A549 (cell line): Measurements from ENCODE around the gene AIG1. TPM values are rescaled to one million over a fixed set of nuclear protein-coding genes. Genes with fewer than 3 reads are reported as not detected.

ENCODE experiments used
- ATAC-seq, 2 experiments: fragments of 200-7000 bp in 1 of 2; fragments of >200 bp in 1 of 2; cut with Nextera tagmentation in 1 of 2; cut with Tn5 transposase in 1 of 2; 3 replicates each; pipeline versions ENCODE4 v1.8.0 to v1.9.1; 2018 to 2020; ENCODE audit warnings: mild to moderate bottlenecking in 1 of 2, moderate library complexity in 1 of 2
- CTCF ChIA-PET: fragments of 300-600 bp; sonication (Branson Sonifier 250); formaldehyde crosslinking; extraction: SDS; loops from one replicate; lab custom pipeline; 2021; ENCODE audit warnings: antibody characterized with exemption, inconsistent platforms; lab: Yijun Ruan, JAX
- POLR2A ChIA-PET: fragments of 350-600 bp; formaldehyde crosslinking; extraction: SDS; loops from one replicate; lab custom pipeline; 2021; ENCODE audit warnings: antibody characterized with exemption, inconsistent platforms; lab: Yijun Ruan, JAX
- DNase-seq, 2 experiments: peaks; one replicate each; pipeline versions ENCODE4 v3.0.0 to v3.0.0-alpha.2; 2011 to 2016; ENCODE audit warnings: low read depth in 1 of 2, low spot score in 1 of 2
- FAIRE-seq: peaks from 2 replicates; lab custom pipeline; 2011; peaks lifted over from hg19 to GRCh38; lab: Jason Lieb, UNC
- H3K27ac ChIP-seq, 2 experiments: fragments of >200 bp; sonication (Bioruptor Twin); formaldehyde crosslinking; 3 replicates each; pipeline ENCODE4 v1.5.1; 2016 to 2017
- H3K4me1 ChIP-seq: fragments of >200 bp; sonication (Bioruptor Twin); formaldehyde crosslinking; 3 replicates; pipeline ENCODE4 v1.6.1; 2016
- H3K4me2 ChIP-seq: fragments of >200 bp; sonication (Bioruptor Twin); formaldehyde crosslinking; 3 replicates; pipeline ENCODE4 v1.6.1; 2016
- H3K4me3 ChIP-seq: fragments of >200 bp; sonication (Bioruptor Twin); formaldehyde crosslinking; 3 replicates; pipeline ENCODE4 v1.5.1; 2016
- H3K9me3 ChIP-seq: fragments of >200 bp; sonication (Bioruptor Twin); formaldehyde crosslinking; 3 replicates; pipeline ENCODE4 v1.6.1; 2016
- CBX2 ChIP-seq: fragments of 200-600 bp; sonication (generic); IDR thresholded peaks from 2 replicates; pipeline ENCODE4 v1.6.1; 2016; ENCODE audit warnings: low read depth, mild to moderate bottlenecking, borderline replicate concordance
- CEBPB ChIP-seq, 2 experiments: fragments of >200 bp in 1 of 2; sonication (Bioruptor Twin) in 1 of 2; formaldehyde crosslinking in 1 of 2; IDR thresholded peaks; 2 replicates each; pipeline ENCODE4 v1.6.1; 2012 to 2016
- E2F6 ChIP-seq: IDR thresholded peaks from 2 replicates; pipeline ENCODE4 v1.6.1; 2012; ENCODE audit warnings: low read depth, borderline replicate concordance
- EHF ChIP-seq: fragments of 250-450 bp; sonication (Bioruptor Pico); IDR thresholded peaks from 2 replicates; pipeline ENCODE4 v1.5.0; 2020; ENCODE audit warnings: mild to moderate bottlenecking
- EHMT2 ChIP-seq: fragments of 200-600 bp; sonication (generic); IDR thresholded peaks from 2 replicates; pipeline ENCODE4 v1.6.1; 2016; ENCODE audit warnings: antibody characterized with exemption, low read depth, mild to moderate bottlenecking, moderate library complexity
- EP300 ChIP-seq, 2 experiments: fragments of >200 bp; sonication (Bioruptor Twin); formaldehyde crosslinking; IDR thresholded peaks; 2 replicates in 1 of 2; 3 replicates in 1 of 2; pipeline ENCODE4 v1.6.1; 2016 to 2017
- FOSL2 ChIP-seq, 2 experiments: fragments of 450-650 bp in 1 of 2; fragments of >200 bp in 1 of 2; sonication (Bioruptor Twin) in 1 of 2; formaldehyde crosslinking; IDR thresholded peaks; 2 replicates each; pipeline versions ENCODE4 v1.5.0 to v1.6.1; 2016 to 2020; ENCODE audit warnings: mild to moderate bottlenecking in 1 of 2, moderate library complexity in 1 of 2
- FOXS1 ChIP-seq: fragments of 250-450 bp; sonication (Bioruptor Pico); IDR thresholded peaks from 2 replicates; pipeline ENCODE4 v1.5.0; 2020; ENCODE audit warnings: mild to moderate bottlenecking, moderate library complexity
- GATA3 ChIP-seq: IDR thresholded peaks from 2 replicates; pipeline ENCODE4 v1.6.1; 2012; ENCODE audit warnings: borderline replicate concordance
- HDAC2 ChIP-seq: fragments of 200-600 bp; sonication (generic); IDR thresholded peaks from 2 replicates; pipeline ENCODE4 v1.6.1; 2016
- HOXB5 ChIP-seq: fragments of 250-450 bp; sonication (Bioruptor Pico); IDR thresholded peaks from 2 replicates; pipeline ENCODE4 v1.5.0; 2020; ENCODE audit warnings: mild to moderate bottlenecking, moderate library complexity
- JUNB ChIP-seq: fragments of >200 bp; sonication (Bioruptor Twin); formaldehyde crosslinking; IDR thresholded peaks from 2 replicates; pipeline ENCODE4 v1.6.1; 2016
- KDM1A ChIP-seq: fragments of 200-600 bp; sonication (generic); IDR thresholded peaks from 2 replicates; pipeline ENCODE4 v1.6.1; 2016; ENCODE audit warnings: low read depth, mild to moderate bottlenecking
- MAFK ChIP-seq: fragments of 450-650 bp; IDR thresholded peaks from 2 replicates; pipeline ENCODE4 v1.6.1; 2014; ENCODE audit not compliant: partially characterized antibody
- MAZ ChIP-seq: fragments of 150-350 bp; IDR thresholded peaks from 2 replicates; pipeline ENCODE4 v1.6.1; 2014; ENCODE audit warnings: antibody characterized with exemption, low read depth, low read length, borderline replicate concordance
- MYC ChIP-seq: IDR thresholded peaks from 2 replicates; pipeline ENCODE4 v1.6.1; 2012; ENCODE audit warnings: mild to moderate bottlenecking, inconsistent platforms, low read length, improper control_type of control experiment, borderline replicate concordance
- NR3C1 ChIP-seq: fragments of >200 bp; sonication (Bioruptor Twin); formaldehyde crosslinking; IDR thresholded peaks from 3 replicates; pipeline ENCODE4 v1.6.1; 2017
- PBX3 ChIP-seq: IDR thresholded peaks from 2 replicates; pipeline ENCODE4 v1.6.1; 2012
- PHF8 ChIP-seq: fragments of 200-600 bp; sonication (generic); IDR thresholded peaks from 2 replicates; pipeline ENCODE4 v1.6.1; 2016; ENCODE audit warnings: low read depth, mild to moderate bottlenecking, antibody characterized with exemption, moderate library complexity, borderline replicate concordance
- RAD21 ChIP-seq, 2 experiments: fragments of >200 bp in 1 of 2; sonication (Bioruptor Twin) in 1 of 2; formaldehyde crosslinking in 1 of 2; IDR thresholded peaks in 1 of 2; conservative IDR thresholded peaks in 1 of 2; 2 replicates in 1 of 2; 3 replicates in 1 of 2; pipeline ENCODE4 v1.6.1; 2012 to 2018; ENCODE audit warnings: inconsistent platforms in 1 of 2
- RCOR1 ChIP-seq: fragments of 150-350 bp; IDR thresholded peaks from 2 replicates; pipeline ENCODE4 v1.6.1; 2014; ENCODE audit warnings: antibody characterized with exemption, low read length, low read depth
- RFX5 ChIP-seq: fragments of 450-650 bp; IDR thresholded peaks from 2 replicates; pipeline ENCODE4 v1.7.1; 2014; ENCODE audit warnings: antibody characterized with exemption, mild to moderate bottlenecking, moderate library complexity
- SREBF2 ChIP-seq: fragments of 450-650 bp; IDR thresholded peaks from 2 replicates; pipeline ENCODE4 v1.6.1; 2014; ENCODE audit warnings: mild to moderate bottlenecking, moderate library complexity
- TP53 ChIP-seq: fragments of 250-450 bp; sonication (Bioruptor Pico); IDR thresholded peaks from 2 replicates; pipeline ENCODE4 v1.5.0; 2021; ENCODE audit warnings: mild to moderate bottlenecking, moderate library complexity
- USF2 ChIP-seq: fragments of 450-650 bp; IDR thresholded peaks from 2 replicates; pipeline ENCODE4 v1.6.1; 2014; ENCODE audit warnings: antibody characterized with exemption
- ZC3H11A ChIP-seq: fragments of 450-650 bp; IDR thresholded peaks from 2 replicates; pipeline ENCODE4 v1.6.1; 2014; ENCODE audit warnings: antibody characterized with exemption, mild to moderate bottlenecking
- ZNF302 ChIP-seq: fragments of 250-450 bp; sonication (Bioruptor Pico); IDR thresholded peaks from 2 replicates; pipeline ENCODE4 v1.9.0; 2021; ENCODE audit warnings: inconsistent platforms, mild to moderate bottlenecking, moderate library complexity
- WGBS: methylation state at CpG from one replicate; pipeline ENCODE4 v1.1.6; 2017; ENCODE audit errors: missing lambda C conversion rate; 5-methylcytosine and 5-hydroxymethylcytosine counted together
- polyA plus RNA-seq, 4 experiments: library from polyadenylated mRNA; depleted of rRNA in 3 of 4; stranded (reverse); fragments of >200 nt; fragmentation: RNase III in 1 of 4; extraction: RNeasy Plus Mini Kit Qiagen cat#74134 plus additional on column Dnase treatment in 1 of 4; gene quantifications; 2 replicates in 3 of 4; 3 replicates in 1 of 4; pipeline ENCODE4 v1.2.3, GENCODE V29; 2011 to 2017
- TF ChIP-seq, protein P1 (sequence below): fragments of >200 bp; sonication (Bioruptor Twin); formaldehyde crosslinking; IDR thresholded peaks from 3 replicates; pipeline ENCODE4 v1.6.1; 2016
- TF ChIP-seq, protein P2 (sequence below): fragments of >200 bp; sonication (Bioruptor Twin); formaldehyde crosslinking; IDR thresholded peaks from 3 replicates; pipeline ENCODE4 v1.5.1; 2016

AIG1 gene
- polyA plus RNA-seq, 2 of the 4 experiments (the other 2 are of a cell fraction), result 29.5 to 38.3 TPM

DNA sequence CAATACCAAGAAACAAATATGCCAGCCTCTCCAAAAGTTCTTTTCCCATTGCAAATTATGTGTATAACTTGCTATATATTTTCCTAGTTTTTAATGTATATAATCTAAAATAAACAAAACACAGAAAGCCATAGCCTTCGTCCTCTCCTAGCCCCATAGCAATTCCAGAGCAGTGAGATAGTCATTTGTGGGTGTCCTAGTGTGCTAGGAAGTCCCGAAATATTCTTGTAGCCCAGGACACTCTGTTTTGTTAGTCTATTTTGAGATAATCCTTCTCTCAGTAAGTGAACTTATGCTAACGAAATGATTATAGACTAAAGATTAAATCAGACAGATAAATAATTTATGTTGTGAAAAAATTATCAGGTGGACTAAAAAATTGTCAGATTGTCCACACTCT, 90.7 kb downstream of the AIG1 start:
- FAIRE-seq (no peak), DNase-seq (no peak), ATAC-seq (no peak)
- H3K4me2 ChIP-seq, result no peak overlapping the region
- no peaks in the 10 kb centered on the region for H3K4me1 ChIP-seq
- no peak for TF ChIP-seq PBX3
- TF ChIP-seq JUNB, result no peak
- TF ChIP-seq RFX5, result no peak
- no peak for TF ChIP-seq KDM1A
- TF ChIP-seq, protein P1, sequence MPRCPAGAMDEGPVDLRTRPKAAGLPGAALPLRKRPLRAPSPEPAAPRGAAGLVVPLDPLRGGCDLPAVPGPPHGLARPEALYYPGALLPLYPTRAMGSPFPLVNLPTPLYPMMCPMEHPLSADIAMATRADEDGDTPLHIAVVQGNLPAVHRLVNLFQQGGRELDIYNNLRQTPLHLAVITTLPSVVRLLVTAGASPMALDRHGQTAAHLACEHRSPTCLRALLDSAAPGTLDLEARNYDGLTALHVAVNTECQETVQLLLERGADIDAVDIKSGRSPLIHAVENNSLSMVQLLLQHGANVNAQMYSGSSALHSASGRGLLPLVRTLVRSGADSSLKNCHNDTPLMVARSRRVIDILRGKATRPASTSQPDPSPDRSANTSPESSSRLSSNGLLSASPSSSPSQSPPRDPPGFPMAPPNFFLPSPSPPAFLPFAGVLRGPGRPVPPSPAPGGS, result no peak
- TF ChIP-seq PHF8, result no peak
- no peak for TF ChIP-seq RCOR1
- TF ChIP-seq RAD21 (conservative IDR thresholded peaks at IDR 0.05 in 1 of 2, IDR thresholded peaks at IDR 0.05 in 1 of 2), result no peak
- no peak for TF ChIP-seq CEBPB (IDR thresholded peaks at IDR 0.05)
- no peak for TF ChIP-seq MYC
- TF ChIP-seq FOSL2 (IDR thresholded peaks at IDR 0.05), result no peak
- TF ChIP-seq FOSL2 (CRISPR knock-in tag; IDR thresholded peaks at IDR 0.05), result no peak
- TF ChIP-seq TP53 (CRISPR knock-in tag), result no peak
- TF ChIP-seq FOXS1 (CRISPR knock-in tag), result no peak
- TF ChIP-seq E2F6, result no peak
- no peak for TF ChIP-seq GATA3
- TF ChIP-seq HOXB5 (CRISPR knock-in tag), result no peak
- TF ChIP-seq ZC3H11A, result no peak
- H3K9me3 ChIP-seq, result no peaks in the 10 kb centered on the region
- 82% methylated on average over 3 of the region's 3 CpGs for WGBS
- CTCF ChIA-PET, result no interaction called here
- no peak overlapping the region for H3K4me3 ChIP-seq
- H3K27ac ChIP-seq, result no peak overlapping the region
- POLR2A ChIA-PET, result no interaction called here

GRCh38 chr6:143155681-143156080, 95.0 kb downstream of the AIG1 start:
- CTCF ChIA-PET, result interaction anchor here (0.9 kb wide), 1 partner anchor 20 kb away, joined by 4 read pairs; no protein-coding TSS in a partner anchor
- WGBS, result 92% methylated on average over 1 of the region's 1 CpG

DNA sequence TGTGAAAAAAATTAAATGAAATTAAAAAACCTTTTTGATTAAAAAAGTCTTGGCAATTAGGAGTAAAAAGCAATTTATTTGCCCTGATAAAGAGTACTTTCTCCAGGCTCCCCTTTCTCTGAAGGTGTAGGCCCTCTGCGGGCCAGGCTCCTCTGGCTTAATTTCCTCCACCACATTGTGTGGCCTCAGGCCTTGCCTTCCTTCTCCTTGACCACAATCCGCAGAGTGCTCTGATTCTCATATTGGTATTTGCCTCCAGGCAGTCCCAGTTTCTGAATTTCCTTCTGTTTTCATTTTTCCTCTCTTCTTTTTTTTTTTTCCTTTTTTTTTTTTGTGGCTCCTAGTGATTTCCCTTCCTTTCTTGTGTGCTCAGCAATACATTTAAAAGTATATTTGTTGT, 96.4 kb downstream of the AIG1 start:
- 86% methylated on average over 2 of the region's 2 CpGs for WGBS
- FAIRE-seq, result no peak
- ATAC-seq, result no peak
- Histone ChIP-seq H3K9me3 (no peaks in the 10 kb centered on the region), H3K4me2 (no peak overlapping the region), H3K4me1 (0 out of 3 replicates have a peak, but pooled peaks cover 4% of the 10 kb centered on the region), H3K4me3 (no peak overlapping the region), H3K27ac (no peak overlapping the region)
- CTCF ChIA-PET, result no interaction called here
- DNase-seq, result no peak
- TF ChIP-seq MAZ, result no peak
- TF ChIP-seq CEBPB (IDR thresholded peaks at IDR 0.05), result no peak
- TF ChIP-seq, protein P2, sequence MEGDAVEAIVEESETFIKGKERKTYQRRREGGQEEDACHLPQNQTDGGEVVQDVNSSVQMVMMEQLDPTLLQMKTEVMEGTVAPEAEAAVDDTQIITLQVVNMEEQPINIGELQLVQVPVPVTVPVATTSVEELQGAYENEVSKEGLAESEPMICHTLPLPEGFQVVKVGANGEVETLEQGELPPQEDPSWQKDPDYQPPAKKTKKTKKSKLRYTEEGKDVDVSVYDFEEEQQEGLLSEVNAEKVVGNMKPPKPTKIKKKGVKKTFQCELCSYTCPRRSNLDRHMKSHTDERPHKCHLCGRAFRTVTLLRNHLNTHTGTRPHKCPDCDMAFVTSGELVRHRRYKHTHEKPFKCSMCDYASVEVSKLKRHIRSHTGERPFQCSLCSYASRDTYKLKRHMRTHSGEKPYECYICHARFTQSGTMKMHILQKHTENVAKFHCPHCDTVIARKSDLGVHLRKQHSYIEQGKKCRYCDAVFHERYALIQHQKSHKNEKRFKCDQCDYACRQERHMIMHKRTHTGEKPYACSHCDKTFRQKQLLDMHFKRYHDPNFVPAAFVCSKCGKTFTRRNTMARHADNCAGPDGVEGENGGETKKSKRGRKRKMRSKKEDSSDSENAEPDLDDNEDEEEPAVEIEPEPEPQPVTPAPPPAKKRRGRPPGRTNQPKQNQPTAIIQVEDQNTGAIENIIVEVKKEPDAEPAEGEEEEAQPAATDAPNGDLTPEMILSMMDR, result no peak
- no peak for TF ChIP-seq EP300 (IDR thresholded peaks at IDR 0.05)
- TF ChIP-seq USF2, result no peak
- no peak for TF ChIP-seq CBX2
- no peak for TF ChIP-seq ZNF302 (CRISPR knock-in tag)
- no peak for TF ChIP-seq TP53 (CRISPR knock-in tag)
- TF ChIP-seq PBX3, result no peak
- TF ChIP-seq MAFK, result no peak
- POLR2A ChIA-PET, result no interaction called here

More at GRCh38 chr6:143155681-143156080, 95.0 kb downstream of the AIG1 start:
- Histone ChIP-seq H3K4me2 (no peak overlapping the region), H3K4me3 (no peak overlapping the region), H3K9me3 (no peaks in the 10 kb centered on the region), H3K4me1 (0 out of 3 replicates have a peak, but pooled peaks cover 4% of the 10 kb centered on the region), H3K27ac (no peak overlapping the region)
- ATAC-seq (no peak), DNase-seq (no peak), FAIRE-seq (no peak)
- no peak for TF ChIP-seq EHMT2
- no peak for TF ChIP-seq EHF (CRISPR knock-in tag)
- no peak for TF ChIP-seq SREBF2
- TF ChIP-seq ZNF302 (CRISPR knock-in tag), result no peak
- no peak for TF ChIP-seq HDAC2
- TF ChIP-seq TP53 (CRISPR knock-in tag), result no peak
- TF ChIP-seq NR3C1, result no peak
- no peak for TF ChIP-seq CEBPB (IDR thresholded peaks at IDR 0.05)
- TF ChIP-seq GATA3, result no peak
- no peak for TF ChIP-seq HOXB5 (CRISPR knock-in tag)
- POLR2A ChIA-PET, result no interaction called here
